DMS 273 treated with DMSO at 0.1 percent for 48 hours (cell line): ENCODE measurements around the gene KIAA0930.
"Not testable (repeated sequence)": the region's sequence is repeated elsewhere in the genome, so short reads cannot be mapped to it uniquely, and the experiment has no call there.

Experiments
- DNase-seq: peaks from one replicate; lab custom pipeline; 2025; lab: John Stamatoyannopoulos, UW

Gene KIAA0930

GRCh38 chr22:45200860-45201511 lies 39.7 kb downstream of the KIAA0930 start:
- DNase-seq, result no peak

- DNase-seq, result no peak
Observed at GRCh38 chr22:45200230-45200629, 40.5 kb downstream of the KIAA0930 start.

- no peak for DNase-seq
Observed at GRCh38 chr22:45199723-45200122, 41.0 kb downstream of the KIAA0930 start.

GRCh38 chr22:45198463-45198795 lies 42.3 kb downstream of the KIAA0930 start:
- no peak for DNase-seq

- no peak for DNase-seq
Observed at GRCh38 chr22:45197606-45198462, 42.9 kb downstream of the KIAA0930 start.

- no peak for DNase-seq
Observed at GRCh38 chr22:45196926-45197605, 43.6 kb downstream of the KIAA0930 start.

GRCh38 chr22:45196308-45196707 lies 44.4 kb downstream of the KIAA0930 start:
- no peak for DNase-seq

GRCh38 chr22:45195616-45196015 lies 45.1 kb downstream of the KIAA0930 start:
- no peak for DNase-seq

GRCh38 chr22:45194686-45195085 lies 46.0 kb downstream of the KIAA0930 start:
- DNase-seq, result no peak

GRCh38 chr22:45192701-45193187 lies 48.0 kb downstream of the KIAA0930 start:
- no peak for DNase-seq

GRCh38 chr22:45191746-45192145 lies 48.9 kb downstream of the KIAA0930 start:
- not testable (repeated sequence) for DNase-seq

- DNase-seq, result no peak
Observed at GRCh38 chr22:45190202-45190872, 50.4 kb downstream of the KIAA0930 start.

- no peak for DNase-seq
Observed at GRCh38 chr22:45188779-45189178, 51.9 kb downstream of the KIAA0930 start.

GRCh38 chr22:45187891-45188290 lies 52.8 kb downstream of the KIAA0930 start:
- DNase-seq, result no peak

- DNase-seq, result no peak
Observed at GRCh38 chr22:45185718-45186514, 54.8 kb downstream of the KIAA0930 start.

- DNase-seq, result no peak
Observed at GRCh38 chr22:45183974-45184373, 56.7 kb downstream of the KIAA0930 start.

- no peak for DNase-seq
Observed at GRCh38 chr22:45181766-45182165, 58.9 kb downstream of the KIAA0930 start.

GRCh38 chr22:45181240-45181639 lies 59.5 kb downstream of the KIAA0930 start:
- DNase-seq, result no peak

- DNase-seq, result no peak
Observed at GRCh38 chr22:45180146-45180679, 60.5 kb downstream of the KIAA0930 start.

- DNase-seq, result no peak
Observed at GRCh38 chr22:45179276-45180049, 61.2 kb downstream of the KIAA0930 start.
